H9 (cell line): ENCODE measurements around the gene HOXD11. TPM values are rescaled to one million over a fixed set of nuclear protein-coding genes. Genes with fewer than 3 reads are reported as not detected.

Source experiments
- DNase-seq: peaks from one replicate; pipeline ENCODE4 v3.0.0-alpha.2; 2017
- H2AFZ ChIP-seq: one replicate; pipeline ENCODE4 v1.6.1; 2013; ENCODE audit warnings: mild to moderate bottlenecking, low read length, control low read depth, moderate library complexity
- H2AK5ac ChIP-seq: 2 replicates; pipeline ENCODE4 v1.6.1; 2013; ENCODE audit warnings: low read length, control low read depth, mixed read lengths; ENCODE audit not compliant: insufficient read length
- H2BK120ac ChIP-seq: one replicate; pipeline ENCODE4 v1.6.1; 2013; ENCODE audit warnings: low read depth, mild to moderate bottlenecking, low read length, control low read depth, inconsistent platforms; ENCODE audit not compliant: poor library complexity, severe bottlenecking
- H2BK12ac ChIP-seq: 2 replicates; pipeline ENCODE4 v1.6.1; 2013; ENCODE audit warnings: low read length, control low read depth, mixed read lengths, low read depth; ENCODE audit not compliant: insufficient read length
- H2BK15ac ChIP-seq: 2 replicates; pipeline ENCODE4 v1.6.1; 2013; ENCODE audit warnings: low read depth, low read length, control low read depth
- H2BK20ac ChIP-seq: one replicate; pipeline ENCODE4 v1.6.1; 2013; ENCODE audit warnings: low read depth, mild to moderate bottlenecking, low read length, control low read depth, inconsistent platforms; ENCODE audit not compliant: poor library complexity, severe bottlenecking
- H2BK5ac ChIP-seq: 2 replicates; pipeline ENCODE4 v1.6.1; 2013; ENCODE audit warnings: low read length, control low read depth, mixed read lengths; ENCODE audit not compliant: insufficient read length
- H3K14ac ChIP-seq: 2 replicates; pipeline ENCODE4 v1.6.1; 2013; ENCODE audit warnings: low read length, control low read depth; ENCODE audit not compliant: insufficient read depth
- H3K18ac ChIP-seq: 2 replicates; pipeline ENCODE4 v1.6.1; 2013; ENCODE audit warnings: low read depth, mild to moderate bottlenecking, mixed read lengths, low read length, control low read depth; ENCODE audit not compliant: insufficient read length
- H3K23ac ChIP-seq: 2 replicates; pipeline ENCODE4 v1.6.1; 2013; ENCODE audit warnings: low read length, control low read depth, mixed read lengths, low read depth; ENCODE audit not compliant: insufficient read length
- H3K23me2 ChIP-seq: 2 replicates; pipeline ENCODE4 v1.6.1; 2013; ENCODE audit warnings: low read depth, mild to moderate bottlenecking, mixed read lengths, low read length, control low read depth; ENCODE audit not compliant: insufficient read length, poor library complexity, severe bottlenecking
- H3K27ac ChIP-seq: 2 replicates; pipeline ENCODE4 v1.5.1; 2013; ENCODE audit warnings: low read length, control low read depth, mixed read lengths, low read depth; ENCODE audit not compliant: insufficient read length
- H3K27me3 ChIP-seq: 2 replicates; pipeline ENCODE4 v1.6.1; 2013; ENCODE audit warnings: low read length, control low read depth, inconsistent platforms; ENCODE audit not compliant: insufficient read depth
- H3K4ac ChIP-seq: 2 replicates; pipeline ENCODE4 v1.6.1; 2013; ENCODE audit warnings: low read depth, mild to moderate bottlenecking, control low read depth, inconsistent platforms, low read length, moderate library complexity
- H3K4me1 ChIP-seq: 2 replicates; pipeline ENCODE4 v1.6.1; 2013; ENCODE audit warnings: low read length, control low read depth, inconsistent platforms; ENCODE audit not compliant: insufficient read depth
- H3K4me2 ChIP-seq: 2 replicates; pipeline ENCODE4 v1.6.1; 2013; ENCODE audit warnings: low read length, control low read depth, mixed read lengths; ENCODE audit not compliant: insufficient read length, insufficient read depth
- H3K56ac ChIP-seq: 2 replicates; pipeline ENCODE4 v1.6.1; 2013; ENCODE audit warnings: low read depth, mild to moderate bottlenecking, mixed read lengths, low read length, control low read depth; ENCODE audit not compliant: insufficient read length
- H3K79me1 ChIP-seq: 2 replicates; pipeline ENCODE4 v1.6.1; 2013; ENCODE audit warnings: low read depth, mild to moderate bottlenecking, moderate library complexity, low read length, control low read depth, inconsistent platforms; ENCODE audit not compliant: insufficient read depth, poor library complexity, severe bottlenecking
- H3K79me2 ChIP-seq: 2 replicates; pipeline ENCODE4 v1.6.1; 2013; ENCODE audit warnings: low read length, control low read depth, inconsistent platforms; ENCODE audit not compliant: insufficient read depth
- H3K9ac ChIP-seq: 2 replicates; pipeline ENCODE4 v1.6.1; 2013; ENCODE audit warnings: low read length, control low read depth, mixed read lengths; ENCODE audit not compliant: insufficient read length; ENCODE audit errors: extremely low read depth
- H3K9me3 ChIP-seq: one replicate; pipeline ENCODE4 v1.6.1; 2013; ENCODE audit warnings: low read depth, low read length, inconsistent platforms; ENCODE audit not compliant: control insufficient read depth
- H3T11ph ChIP-seq: one replicate; pipeline ENCODE4 v1.6.1; 2013; ENCODE audit warnings: mild to moderate bottlenecking, low read length, control low read depth, inconsistent platforms
- H4K20me1 ChIP-seq: one replicate; pipeline ENCODE4 v1.6.1; 2013; ENCODE audit not compliant: control insufficient read depth, insufficient read length, insufficient read depth
- H4K5ac ChIP-seq: 2 replicates; pipeline ENCODE4 v1.6.1; 2013; ENCODE audit warnings: low read depth, mild to moderate bottlenecking, mixed read lengths, low read length, control low read depth; ENCODE audit not compliant: insufficient read length
- H4K8ac ChIP-seq: replicated peaks from 2 replicates; pipeline ENCODE4 v1.6.1; 2013; ENCODE audit warnings: low read length, control low read depth, mixed read lengths, low read depth; ENCODE audit not compliant: insufficient read length
- H4K91ac ChIP-seq: 2 replicates; pipeline ENCODE4 v1.6.1; 2013; ENCODE audit warnings: low read depth, mild to moderate bottlenecking, moderate library complexity, mixed read lengths, low read length, control low read depth; ENCODE audit not compliant: insufficient read length
- H3K27ac Mint-ChIP-seq, 3 experiments: 2 replicates in 2 of 3; 3 replicates in 1 of 3; pipeline ENCODE4 v1.8.0; 2020 to 2021; ENCODE audit warnings: mixed read lengths in 3 of 3, mild to moderate bottlenecking in 1 of 3, moderate library complexity in 1 of 3
- H3K27me3 Mint-ChIP-seq: 2 replicates; pipeline ENCODE4 v1.8.0; 2021; ENCODE audit warnings: low read depth, mild to moderate bottlenecking, moderate library complexity, mixed read lengths
- H3K36me3 Mint-ChIP-seq, 3 experiments: 2 replicates in 2 of 3; 3 replicates in 1 of 3; pipeline ENCODE4 v1.8.0; 2020 to 2021; ENCODE audit warnings: low read depth in 3 of 3, mixed read lengths in 3 of 3; ENCODE audit not compliant: insufficient read depth in 1 of 3
- H3K4me1 Mint-ChIP-seq, 2 experiments: 2 replicates each; pipeline ENCODE4 v1.8.0; 2020; ENCODE audit warnings: mixed read lengths in 2 of 2
- H3K4me3 Mint-ChIP-seq, 2 experiments: 2 replicates in 1 of 2; 3 replicates in 1 of 2; pipeline ENCODE4 v1.8.0; 2020 to 2021; ENCODE audit warnings: mild to moderate bottlenecking in 2 of 2, mixed read lengths in 2 of 2, moderate library complexity in 1 of 2
- H3K9me3 Mint-ChIP-seq, 2 experiments: 2 replicates in 1 of 2; 3 replicates in 1 of 2; pipeline ENCODE4 v1.8.0; 2020; ENCODE audit warnings: mild to moderate bottlenecking in 2 of 2, mixed read lengths in 2 of 2, moderate library complexity in 1 of 2
- CTCF ChIP-seq: fragments of 200-600 bp; sonication (generic); conservative IDR thresholded peaks from 3 replicates; pipeline ENCODE4 v1.8.0; 2021; ENCODE audit warnings: antibody characterized with exemption, mild to moderate bottlenecking
- WGBS: extraction: QIAGEN DNeasy Blood & Tissue Kit; methylation state at CpG from one replicate; pipeline ENCODE4 v1.1.7; 2013; ENCODE audit warnings: missing lambda C conversion rate, low lambda C conversion rate, mixed read lengths; ENCODE audit not compliant: insufficient read length; ENCODE audit errors: extremely low coverage; 5-methylcytosine and 5-hydroxymethylcytosine counted together
- total RNA-seq: library from RNA; stranded (reverse); gene quantifications from 2 replicates; pipeline ENCODE4 v1.2.1, GENCODE V29; 2021

The HOXD11 gene
- total RNA-seq, 1 experiment from 2014 or later, result not detected

GRCh38 chr2:176101842-176102241 lies 5.2 kb upstream of the HOXD11 start:
- no peak overlapping the region for H3K4ac ChIP-seq
- no peaks in the 10 kb centered on the region for H3K79me2 ChIP-seq
- H4K5ac ChIP-seq, result no peak overlapping the region
- no peaks in the 10 kb centered on the region for H4K20me1 ChIP-seq
- H3T11ph ChIP-seq, result no peak overlapping the region
- no peak overlapping the region for H2BK20ac ChIP-seq
- H2BK12ac ChIP-seq, result no peak overlapping the region
- TF ChIP-seq CTCF, result no peak
- H4K8ac ChIP-seq, result no peak overlapping the region
- Mint-ChIP-seq H3K4me3 (no peak overlapping the region), H3K4me1 (peaks cover 28 to 46% of the 10 kb centered on the region in 2 experiments), H3K9me3 (peaks cover 5 to 20% of the 10 kb centered on the region in 2 experiments), H3K27ac (no peak overlapping the region), H3K36me3 (no peaks in the 10 kb centered on the region; a peak in 2 of 7 replicates), H3K27me3 (peaks cover 99% of the 10 kb centered on the region)
- DNase-seq, result peak; percentile 19
- WGBS, result no CpG with 5 or more reads among the region's 5 CpGs
- H4K91ac ChIP-seq, result no peak overlapping the region
- no peak overlapping the region for H3K23ac ChIP-seq
- H3K23me2 ChIP-seq, result peaks cover 5% of the 10 kb centered on the region
- H3K9me3 ChIP-seq, result no peaks in the 10 kb centered on the region
- H2AK5ac ChIP-seq, result no peak overlapping the region
- H2BK5ac ChIP-seq, result no peak overlapping the region
- peaks cover 89% of the 10 kb centered on the region for H3K27me3 ChIP-seq
- H3K79me1 ChIP-seq, result no peaks in the 10 kb centered on the region
- H3K4me2 ChIP-seq, result no peak overlapping the region
- no peak overlapping the region for H3K56ac ChIP-seq
- no peak overlapping the region for H2AFZ ChIP-seq
- no peak overlapping the region for H2BK120ac ChIP-seq
- H3K9ac ChIP-seq, result no peak overlapping the region
- H3K27ac ChIP-seq, result no peak overlapping the region
- H3K18ac ChIP-seq, result no peak overlapping the region
- H3K4me1 ChIP-seq, result peaks cover 3% of the 10 kb centered on the region; the same call in 1 of the 2 replicates
- no peak overlapping the region for H2BK15ac ChIP-seq
- no peak overlapping the region for H3K14ac ChIP-seq
